Right lobe of liver (tissue), 4 donors: ENCODE measurements around the gene ADGRF5.

Experiments used
- CTCF ChIP-seq, 4 donors: fragments of 200-600 bp in 3 of 4; fragments of 450-650 bp in 1 of 4; IDR thresholded peaks; one replicate each; pipeline versions ENCODE4 v1.5.1 to v1.8.0; 2016 to 2022; ENCODE audit warnings: antibody characterized with exemption in 4 of 4, mild to moderate bottlenecking in 2 of 4
- POLR2A ChIP-seq: fragments of 450-650 bp; IDR thresholded peaks from one replicate; pipeline ENCODE4 v1.6.1; 2017; ENCODE audit warnings: antibody characterized with exemption, mild to moderate bottlenecking
- donor health status: DM: no; HTN: no; CAD: no.
- donor health status: DM: no; HTN: no; CAD: no.
- donor health status: DM: no; HTN: yes; CAD: no.

GRCh38 chr6:46906776-46907175, 15.0 kb downstream of the ADGRF5 start:
- TF ChIP-seq CTCF (IDR thresholded peaks at IDR 0.05) (no peak), POLR2A (no peak)
